Stimulated activated CD4-positive, alpha-beta T cell treated with anti-CD3 and anti-CD28 coated beads, TNF-alpha, amount 100 ng/mL, for 48 hours (primary cell): Measurements from ENCODE around the gene CDC42BPG.

Source experiments
- DNase-seq, 3 donors: peaks; one replicate each; pipeline ENCODE4 v3.0.0-alpha.2; 2020; ENCODE audit warnings: low read depth in 3 of 3

CDC42BPG gene

GRCh38 chr11:64880240-64881001, 36.0 kb upstream of the CDC42BPG start:
- no peak for DNase-seq

GRCh38 chr11:64879244-64879900, 34.9 kb upstream of the CDC42BPG start:
- no peak for DNase-seq

- peak; percentile 99 to 100 (median 99) for DNase-seq
These were observed 34.2 kb upstream of the CDC42BPG start, which contains the start of gene EHD1 for GRCh38 chr11:64878494-64879243. Gene EHD1, minus strand, starts transcription at chr11:64878621. Its CDS starts 157 bp downstream, at chr11:64878464.

- DNase-seq: no peak
These were observed 33.7 kb upstream of the CDC42BPG start for GRCh38 chr11:64878223-64878493.

- no peak for DNase-seq
These were observed 33.2 kb upstream of the CDC42BPG start for GRCh38 chr11:64877390-64878222.

GRCh38 chr11:64876835-64877341, 32.4 kb upstream of the CDC42BPG start:
- DNase-seq: no peak

GRCh38 chr11:64876229-64876750, 31.8 kb upstream of the CDC42BPG start:
- no peak for DNase-seq

- no peak for DNase-seq
These were observed 31.1 kb upstream of the CDC42BPG start for GRCh38 chr11:64875369-64876228.

- DNase-seq: no peak
These were observed 30.1 kb upstream of the CDC42BPG start for GRCh38 chr11:64874308-64875240.

- DNase-seq: no peak
These were observed 28.5 kb upstream of the CDC42BPG start for GRCh38 chr11:64872790-64873488.

- DNase-seq: no peak
These were observed 27.0 kb upstream of the CDC42BPG start for GRCh38 chr11:64871492-64871891.

GRCh38 chr11:64870893-64871466, 26.5 kb upstream of the CDC42BPG start:
- DNase-seq: no peak

GRCh38 chr11:64870176-64870892, 25.9 kb upstream of the CDC42BPG start:
- no peak for DNase-seq

GRCh38 chr11:64869571-64870175, 25.2 kb upstream of the CDC42BPG start:
- DNase-seq: no peak

GRCh38 chr11:64868904-64869570, 24.6 kb upstream of the CDC42BPG start:
- no peak for DNase-seq

- DNase-seq: no peak
These were observed 23.5 kb upstream of the CDC42BPG start for GRCh38 chr11:64867748-64868462.
